Measurements from ENCODE around the gene BCO2.

DNA sequence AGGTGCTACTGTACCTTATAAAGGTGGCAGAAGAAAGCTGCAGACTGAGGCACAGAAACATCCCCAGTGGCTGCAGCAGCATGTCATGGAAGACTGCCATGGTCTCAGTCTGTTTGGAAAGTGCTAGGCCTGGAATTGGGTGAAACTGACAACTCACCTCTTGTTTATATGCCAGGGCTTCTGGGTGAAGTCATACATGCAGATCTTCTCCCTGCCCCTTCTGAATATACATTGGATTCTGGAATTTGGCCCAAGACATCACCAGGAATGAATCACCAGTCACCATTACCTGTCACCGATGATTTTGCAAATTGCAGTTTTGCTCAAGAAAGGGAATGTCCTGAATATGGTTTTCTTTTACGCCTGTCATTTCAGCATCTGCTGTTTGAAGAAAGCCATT is 85.2 kb downstream of the BCO2 start, which contains the start of gene PLET1:
- TF ChIP-seq POLR2AphosphoS5 (IDR thresholded peaks at IDR 0.05; ENCODE audit: insufficient read depth in 1 of 2, low read depth in 1 of 2): no peak
- TF ChIP-seq POLR2A (IDR thresholded peaks at IDR 0.05): no peak

All from vagina (tissue), 2 donors.